GM19240 (cell line): ENCODE data around the gene SCN8A.

Experiments used
- DNase-seq: peaks from one replicate; pipeline ENCODE4 v3.0.0; 2011; ENCODE audit warnings: low spot score; ENCODE audit not compliant: insufficient read length

The SCN8A gene

DNA sequence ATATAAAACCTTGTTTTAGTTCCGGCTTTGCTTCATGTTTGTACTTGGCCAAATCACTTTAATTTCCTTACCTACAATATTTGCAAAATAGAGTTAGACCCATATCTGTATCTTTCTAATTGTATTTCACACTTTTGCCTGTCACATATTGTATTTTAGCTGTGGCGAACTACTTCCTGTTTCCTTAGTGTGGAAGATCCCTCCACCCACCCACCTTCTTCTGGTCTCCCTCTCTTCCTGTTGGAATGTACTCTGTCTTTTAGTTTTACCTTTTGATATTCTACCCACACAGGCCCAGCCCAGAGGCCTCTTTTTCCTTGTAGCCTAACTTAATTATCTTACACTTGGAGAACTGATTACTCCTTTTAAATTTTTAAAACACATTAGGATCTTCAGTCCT, 78.2 kb downstream of the SCN8A start:
- no peak for DNase-seq

DNA sequence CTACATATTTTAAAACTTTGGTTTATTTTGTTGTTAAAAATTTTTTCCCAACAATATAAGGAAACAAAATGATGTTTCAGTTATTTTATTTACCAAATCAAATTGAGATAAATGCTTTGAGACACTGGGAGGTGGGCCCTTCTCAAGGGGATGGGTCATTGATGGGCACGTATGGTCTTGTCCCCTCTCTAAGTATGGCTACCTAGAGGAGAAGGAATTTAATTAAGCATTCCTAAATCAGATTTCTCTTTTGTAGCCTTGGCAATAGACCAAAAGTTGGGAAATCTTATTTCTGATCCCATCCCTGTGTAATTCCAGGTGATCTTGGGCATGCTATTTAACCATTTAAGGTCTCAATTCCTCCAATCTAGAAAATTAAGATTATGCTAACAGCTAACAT, 79.0 kb downstream of the SCN8A start:
- DNase-seq = no peak

DNA sequence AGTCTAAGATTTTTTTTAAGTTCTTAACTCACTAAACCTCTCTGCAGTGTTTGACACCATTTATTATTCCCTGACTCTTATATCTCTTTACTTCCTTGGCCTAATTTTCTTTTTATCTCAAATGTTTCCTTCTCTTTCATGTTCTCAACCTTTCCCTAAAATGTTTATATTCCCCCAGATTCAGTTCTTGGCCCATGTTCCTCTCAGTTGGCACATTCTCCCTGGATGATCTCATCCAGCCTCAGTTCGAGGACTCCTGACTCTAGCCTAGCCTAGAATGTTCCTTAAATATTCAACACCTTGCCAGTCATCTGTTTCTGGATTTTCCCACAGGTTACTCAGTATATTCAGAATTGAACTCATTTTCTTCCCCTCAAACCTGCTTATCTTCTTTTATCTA, 81.3 kb downstream of the SCN8A start:
- no peak for DNase-seq

DNA sequence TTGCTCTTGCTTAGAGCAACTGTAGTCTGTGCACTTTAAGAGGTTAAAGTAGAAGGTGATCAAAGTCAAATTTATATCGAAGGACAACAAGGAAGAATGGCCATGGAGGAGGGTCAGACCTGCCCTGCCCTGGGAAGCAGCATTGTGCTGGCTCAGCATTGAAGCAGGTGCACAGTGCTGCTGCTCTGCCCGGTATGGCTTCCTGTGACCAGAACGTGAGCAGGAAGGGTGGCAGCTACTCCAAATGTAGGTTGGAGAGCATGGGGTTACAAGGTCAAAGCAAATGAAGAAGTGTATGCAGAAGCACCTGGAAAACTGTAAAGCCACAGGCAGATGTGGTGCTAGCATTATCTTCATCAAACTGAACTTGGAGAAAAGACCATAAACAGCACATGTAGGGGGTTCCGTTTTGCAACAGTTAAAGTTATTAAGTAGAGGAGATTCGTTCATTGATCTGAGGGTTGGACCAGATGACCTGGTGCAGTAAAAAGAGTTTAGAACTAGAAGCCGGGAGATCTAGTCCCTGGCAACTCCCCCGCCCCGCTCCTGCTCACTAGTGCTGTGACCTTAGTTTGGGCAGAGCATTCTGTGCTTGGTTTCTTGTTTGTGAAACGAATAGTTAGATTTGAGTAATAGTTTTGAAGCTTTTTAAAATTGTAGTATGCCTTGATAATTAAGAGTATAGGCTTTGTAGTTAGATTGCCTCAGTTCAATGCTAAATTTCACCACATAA, 84.2 kb downstream of the SCN8A start:
- no peak for DNase-seq

DNA sequence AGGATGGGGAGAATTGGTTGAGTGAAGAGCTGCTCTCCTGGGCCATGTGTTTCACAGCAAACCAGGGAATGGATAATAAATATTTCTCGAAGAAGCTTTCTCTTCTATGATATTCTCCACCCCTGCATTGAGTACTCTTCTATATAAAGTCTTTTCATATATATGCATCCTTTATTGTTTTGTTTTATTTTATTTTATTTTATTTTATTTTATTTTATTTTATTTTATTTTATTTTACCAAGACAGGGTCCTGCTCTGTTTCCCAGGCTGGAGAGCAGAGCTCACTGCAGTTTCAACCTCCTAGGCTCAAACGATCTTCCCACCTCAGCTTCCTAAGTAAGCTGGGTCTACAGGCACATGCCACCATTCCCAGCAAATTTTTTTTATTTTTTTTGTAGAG, 85.8 kb downstream of the SCN8A start:
- DNase-seq = no peak

DNA sequence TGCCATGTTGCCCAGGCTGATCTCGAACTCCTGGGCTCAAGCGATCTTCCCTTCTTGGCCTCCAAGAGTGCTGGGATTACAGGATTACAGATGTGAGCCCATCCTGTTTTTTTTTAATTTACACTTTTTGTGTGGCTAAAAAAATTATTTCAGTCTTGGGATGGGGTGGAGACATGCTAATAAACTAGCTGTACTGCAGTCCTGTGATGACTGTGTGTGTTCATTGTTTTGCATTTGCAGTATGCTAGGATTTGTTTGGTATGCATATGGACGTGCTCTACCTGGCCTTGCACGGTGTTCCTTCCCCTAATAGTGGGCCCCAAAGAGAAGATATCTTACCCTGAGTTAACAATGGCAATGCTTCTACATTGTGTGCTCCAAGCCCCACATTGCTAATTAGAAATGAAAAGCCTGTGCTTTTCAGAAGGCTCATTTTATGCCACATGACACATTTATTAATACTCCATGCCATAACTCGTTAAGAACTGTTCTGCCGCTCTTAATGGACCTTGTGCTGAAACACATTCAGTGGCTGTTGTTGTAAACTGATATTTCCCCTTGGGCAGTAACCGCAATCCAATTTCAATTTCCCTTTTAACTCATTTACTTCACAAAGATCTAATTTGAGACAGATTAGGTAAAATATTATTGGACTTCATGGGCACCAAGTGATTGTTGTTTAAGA, 86.4 kb downstream of the SCN8A start:
- no peak for DNase-seq

DNA sequence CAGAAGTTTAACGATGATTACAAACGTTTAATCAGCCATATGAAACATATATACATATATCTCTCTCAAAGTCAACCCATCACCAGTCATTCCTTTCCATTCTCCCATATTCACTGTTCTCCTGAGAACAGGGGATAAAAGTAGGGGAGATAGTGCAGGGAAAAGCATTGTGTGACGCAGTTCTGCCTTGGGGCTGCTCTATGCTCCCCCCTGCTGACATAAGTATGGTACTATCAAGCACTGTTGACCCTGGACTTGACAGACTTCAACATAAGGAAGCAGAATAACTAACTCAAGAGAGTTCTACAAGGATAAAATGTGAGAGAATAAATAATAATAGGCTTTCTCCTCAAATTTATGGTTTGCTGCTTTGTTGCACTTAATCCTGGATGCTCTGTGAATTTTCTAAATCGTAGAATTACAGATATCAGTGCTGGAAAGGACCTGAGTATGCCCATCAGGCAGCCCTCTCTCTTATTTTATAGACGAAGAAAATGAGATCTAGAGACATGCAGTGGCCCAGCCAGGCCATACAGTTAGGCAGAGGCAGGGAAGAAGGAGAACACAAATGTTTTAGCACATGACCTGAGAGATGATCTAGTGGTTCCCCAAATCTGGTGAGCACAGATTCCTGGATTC, 87.2 kb downstream of the SCN8A start:
- DNase-seq = peak; percentile 30

DNA sequence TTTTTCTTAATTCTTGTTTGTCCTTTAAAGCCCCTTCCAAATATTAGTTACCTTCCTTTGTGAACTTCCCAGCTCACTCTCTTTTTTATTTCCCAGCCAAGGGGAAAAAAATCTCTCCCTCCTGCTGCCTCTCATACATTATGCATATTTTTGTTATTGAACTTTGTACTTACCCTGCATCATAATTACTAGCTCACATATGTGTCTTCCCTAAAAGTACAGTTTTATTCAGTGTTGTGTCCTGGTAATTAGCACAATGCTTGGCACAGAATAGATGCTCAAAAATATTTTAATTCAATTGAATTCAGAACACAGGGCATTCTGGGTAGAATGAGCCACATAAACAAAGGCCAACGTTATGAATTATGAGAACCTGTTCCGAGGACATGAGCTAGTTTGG, 91.9 kb downstream of the SCN8A start:
- DNase-seq = no peak

DNA sequence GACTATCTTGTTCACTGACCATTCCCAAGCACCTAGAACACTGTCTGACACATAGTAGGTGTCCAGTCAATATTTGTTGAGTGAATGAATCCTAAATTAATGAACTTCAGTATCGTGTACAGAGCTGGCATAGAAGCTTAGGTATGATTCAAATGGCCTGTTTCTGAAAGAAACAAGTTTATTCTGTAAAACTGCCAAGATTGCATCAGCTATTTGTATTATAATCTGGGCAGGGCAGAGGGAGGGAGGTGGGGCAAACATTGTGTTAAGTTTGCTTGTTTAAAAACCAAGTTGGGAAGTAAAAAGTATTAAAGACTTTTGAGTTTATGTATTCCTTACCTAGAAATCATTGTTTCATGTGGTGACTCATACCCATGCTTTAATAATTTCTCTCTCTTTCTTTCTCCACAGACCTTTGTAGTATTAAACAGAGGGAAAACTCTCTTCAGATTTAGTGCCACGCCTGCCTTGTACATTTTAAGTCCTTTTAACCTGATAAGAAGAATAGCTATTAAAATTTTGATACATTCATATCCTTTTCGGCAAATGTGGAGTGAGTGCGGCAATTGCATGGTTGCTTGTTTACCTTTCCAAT, 92.8 kb downstream of the SCN8A start:
- no peak for DNase-seq

DNA sequence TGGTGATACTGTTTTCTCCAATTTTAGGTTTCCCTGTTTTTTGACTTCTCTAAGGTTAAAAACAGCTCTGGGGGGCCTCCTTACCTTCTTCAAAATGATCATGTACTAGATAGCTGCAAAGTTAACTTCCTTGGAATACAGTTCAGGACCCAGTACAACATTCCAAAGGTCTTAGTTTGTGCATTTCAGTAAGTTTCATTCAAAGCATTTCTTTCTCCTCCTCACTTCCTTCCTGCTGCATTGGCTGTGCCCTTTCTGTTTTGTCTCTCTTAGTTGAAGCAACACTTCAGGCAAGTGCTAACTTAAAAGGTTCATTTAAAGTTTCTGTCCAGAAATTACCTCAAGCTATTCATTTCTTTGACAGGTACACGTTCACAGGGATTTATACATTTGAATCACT, 95.7 kb downstream of the SCN8A start:
- no peak for DNase-seq

DNA sequence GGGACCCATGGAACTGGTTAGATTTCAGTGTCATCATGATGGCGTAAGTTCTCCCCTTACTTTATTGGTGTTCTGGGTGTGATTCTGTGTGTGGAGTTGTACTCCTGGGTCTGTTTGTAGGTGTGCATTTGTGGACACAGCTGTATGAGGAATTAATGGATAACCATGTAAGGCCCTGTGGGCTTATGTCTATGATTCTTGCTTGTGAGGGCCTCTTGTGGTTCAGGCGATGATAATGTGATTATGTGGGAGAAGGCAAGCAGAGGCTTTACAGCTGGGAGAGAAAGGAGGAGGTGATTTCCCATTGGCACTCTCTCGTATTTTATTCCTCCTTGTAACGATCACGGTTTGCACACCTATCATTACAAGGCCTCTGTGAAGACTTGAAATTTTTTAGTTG, 96.1 kb downstream of the SCN8A start:
- DNase-seq = no peak

DNA sequence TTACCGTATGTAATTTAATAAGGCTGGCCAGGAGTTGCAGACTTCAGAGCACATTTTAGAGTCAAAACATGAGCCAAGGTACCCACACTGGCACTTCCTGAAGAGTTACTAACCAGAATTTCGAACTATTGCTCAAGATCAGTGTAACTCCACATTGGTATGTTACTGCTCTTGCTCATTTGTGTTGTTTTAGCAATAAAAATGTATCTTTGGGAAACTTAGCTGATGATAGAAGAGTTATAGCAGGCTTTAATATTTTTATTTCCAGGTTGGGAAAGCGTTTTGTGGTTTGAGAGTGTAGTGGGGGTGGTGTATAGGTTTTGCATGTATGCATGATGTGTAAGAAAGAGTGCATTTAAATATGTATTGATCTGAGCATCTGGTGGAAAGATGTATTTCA, 96.6 kb downstream of the SCN8A start:
- DNase-seq = no peak

DNA sequence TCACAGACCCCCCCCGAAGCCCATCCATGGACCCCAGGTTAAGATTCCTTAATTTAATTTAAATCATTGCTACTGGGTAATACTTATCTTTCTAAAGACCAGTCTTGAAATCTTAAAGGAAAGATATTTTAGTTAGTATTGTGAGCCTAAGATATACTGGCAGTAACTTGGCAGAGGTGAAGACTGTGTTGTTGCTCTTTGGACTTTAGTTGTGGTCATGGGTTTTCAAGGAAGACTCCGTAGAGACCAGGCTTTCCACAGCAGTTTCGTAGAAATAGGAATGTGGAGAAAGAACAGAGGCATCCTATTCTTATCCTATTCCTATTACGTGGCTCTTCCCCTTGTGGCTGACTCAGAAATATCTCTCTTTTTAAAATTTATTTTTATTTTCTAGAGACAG, 99.0 kb downstream of the SCN8A start:
- DNase-seq = no peak

DNA sequence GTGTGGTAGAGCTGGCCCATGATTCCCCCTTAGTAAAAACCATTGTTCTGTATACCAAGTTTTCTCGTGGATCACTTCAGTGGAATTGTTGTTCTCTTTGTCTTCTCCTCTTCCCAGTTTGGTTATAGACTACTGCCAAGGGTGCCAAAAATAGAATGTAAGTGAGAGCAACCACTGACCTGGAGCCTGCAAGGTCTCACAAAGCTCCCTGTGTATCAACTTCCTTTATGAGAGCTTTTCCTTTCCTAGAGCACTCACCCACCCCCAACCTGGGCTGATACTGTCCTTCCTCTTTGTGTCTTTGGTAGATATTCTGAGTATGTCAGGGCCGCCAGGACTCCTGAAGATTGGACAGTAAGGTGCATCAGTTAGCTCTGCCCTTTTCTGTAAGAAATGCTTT, 101.0 kb downstream of the SCN8A start:
- DNase-seq = no peak

DNA sequence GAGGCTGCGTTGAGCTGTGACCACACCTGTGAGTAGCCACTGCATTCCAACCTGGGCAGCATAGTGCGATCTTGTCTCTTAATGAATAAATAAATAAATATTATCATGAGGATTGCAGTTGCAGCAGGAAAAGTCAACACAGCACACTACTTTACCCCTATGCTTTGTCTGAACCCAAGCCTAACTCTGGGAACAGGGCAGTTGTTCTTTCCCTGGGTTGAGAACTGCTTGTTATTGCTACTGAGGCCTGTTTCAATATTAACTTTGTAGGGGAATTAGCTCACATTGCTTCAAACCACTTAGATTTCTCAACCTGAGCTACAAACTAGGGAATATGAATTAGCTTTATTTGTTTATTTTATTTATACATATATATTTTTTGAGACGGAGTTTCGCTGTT, 102.5 kb downstream of the SCN8A start:
- DNase-seq = no peak

DNA sequence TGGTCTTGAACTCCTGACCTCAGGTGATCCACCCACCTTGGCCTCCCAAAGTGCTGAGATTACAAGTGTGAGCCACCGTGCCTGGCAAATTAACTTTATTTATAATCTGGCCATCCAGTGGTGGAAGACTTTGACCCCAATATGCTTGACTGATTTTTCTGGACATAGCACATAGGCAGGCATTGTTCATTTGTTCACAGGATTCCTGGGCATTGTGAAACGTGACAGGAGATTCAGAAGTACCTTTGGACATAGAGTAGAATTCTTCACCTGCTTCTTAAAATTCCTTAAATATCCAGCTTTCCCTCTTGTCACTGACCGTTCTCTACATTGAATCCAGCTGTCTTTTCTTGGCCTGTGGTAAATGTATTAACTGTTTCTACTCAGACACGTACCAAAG, 103.1 kb downstream of the SCN8A start:
- no peak for DNase-seq

DNA sequence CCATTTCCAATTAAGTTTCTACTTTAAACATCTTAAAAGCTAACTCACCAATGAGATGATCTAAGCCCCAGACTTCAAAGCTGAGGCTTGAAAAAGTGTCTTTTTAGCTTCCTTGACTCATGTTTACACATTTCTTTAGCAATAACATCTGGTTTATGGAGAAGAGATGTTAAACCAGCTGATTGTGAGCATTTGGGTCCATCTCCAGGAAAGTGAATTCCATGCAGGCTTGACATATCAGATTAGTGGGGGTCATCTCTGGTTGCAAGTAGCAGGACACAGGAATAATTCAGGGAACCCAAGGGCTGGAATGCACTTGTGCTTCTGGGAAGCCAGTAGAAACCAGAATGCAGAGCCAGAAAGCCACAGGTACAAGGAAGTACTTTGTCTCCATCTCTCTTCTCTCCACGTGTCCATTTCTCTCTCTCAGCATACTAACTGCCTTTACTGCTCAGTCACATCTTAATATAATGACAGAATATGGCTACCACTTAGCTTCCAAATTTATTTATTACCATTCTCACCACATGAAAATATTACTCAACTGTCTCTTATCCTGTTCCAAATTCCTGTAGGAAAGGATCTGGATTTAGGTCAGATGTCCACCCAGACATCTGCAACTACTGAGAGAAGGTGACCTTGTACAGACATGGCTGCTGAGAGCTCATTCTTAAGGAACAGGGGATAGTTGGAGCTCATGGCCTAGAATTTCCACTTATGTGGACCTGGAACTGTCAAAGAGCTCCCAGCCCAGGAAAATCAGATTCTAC, 104.4 kb downstream of the SCN8A start:
- no peak for DNase-seq

DNA sequence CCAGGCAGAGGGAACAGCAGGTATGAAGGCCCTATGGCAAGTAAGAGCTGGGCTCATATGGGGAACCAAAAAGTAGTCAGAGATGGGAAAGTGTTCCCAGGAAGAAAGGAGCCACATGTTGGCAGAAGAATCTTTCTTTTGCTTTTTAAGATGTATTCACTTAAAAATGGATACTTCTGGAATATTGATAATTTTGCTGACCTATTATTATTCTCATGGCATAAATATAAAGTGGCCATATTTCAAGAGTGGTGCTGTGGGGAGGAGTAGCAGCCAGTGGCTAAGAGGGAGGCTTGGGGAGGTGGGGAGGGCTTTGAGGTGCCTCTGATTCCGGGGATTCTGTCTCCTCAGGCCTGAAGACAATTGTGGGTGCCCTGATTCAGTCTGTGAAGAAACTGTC, 108.2 kb downstream of the SCN8A start:
- no peak for DNase-seq

DNA sequence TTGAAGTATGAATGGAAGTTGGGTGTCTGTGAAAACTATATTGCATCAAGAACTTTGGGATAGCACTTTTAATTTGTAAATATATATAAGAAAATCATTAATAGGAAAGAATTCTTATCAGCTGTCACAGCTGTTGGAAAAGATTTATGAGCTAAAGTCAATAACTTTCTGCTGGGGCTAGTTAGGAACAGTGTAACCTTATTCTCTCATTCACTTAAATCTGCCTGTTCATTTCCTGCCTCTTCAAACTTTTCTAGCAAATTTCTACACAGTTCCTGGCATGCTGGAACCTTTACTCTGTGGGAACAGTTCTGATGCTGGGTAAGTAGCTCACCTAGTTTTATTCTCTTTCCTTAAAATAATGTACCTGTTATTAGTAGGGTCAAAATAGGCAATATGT, 109.9 kb downstream of the SCN8A start:
- DNase-seq = no peak

DNA sequence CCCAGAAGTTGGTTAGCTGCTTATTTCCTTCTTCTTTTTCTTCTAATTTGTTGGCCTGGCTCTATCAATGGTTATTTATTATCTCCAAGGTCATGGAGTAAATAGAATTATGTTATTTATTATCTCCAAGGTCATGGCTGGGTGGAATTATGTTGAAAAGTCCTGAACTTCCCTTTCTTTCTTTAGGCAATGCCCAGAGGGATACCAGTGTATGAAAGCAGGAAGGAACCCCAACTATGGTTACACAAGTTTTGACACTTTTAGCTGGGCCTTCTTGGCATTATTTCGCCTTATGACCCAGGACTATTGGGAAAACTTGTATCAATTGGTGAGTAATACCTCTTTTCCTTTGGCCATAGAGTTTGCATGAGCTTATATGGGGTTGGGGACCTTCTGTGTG, 111.6 kb downstream of the SCN8A start:
- DNase-seq = no peak

DNA sequence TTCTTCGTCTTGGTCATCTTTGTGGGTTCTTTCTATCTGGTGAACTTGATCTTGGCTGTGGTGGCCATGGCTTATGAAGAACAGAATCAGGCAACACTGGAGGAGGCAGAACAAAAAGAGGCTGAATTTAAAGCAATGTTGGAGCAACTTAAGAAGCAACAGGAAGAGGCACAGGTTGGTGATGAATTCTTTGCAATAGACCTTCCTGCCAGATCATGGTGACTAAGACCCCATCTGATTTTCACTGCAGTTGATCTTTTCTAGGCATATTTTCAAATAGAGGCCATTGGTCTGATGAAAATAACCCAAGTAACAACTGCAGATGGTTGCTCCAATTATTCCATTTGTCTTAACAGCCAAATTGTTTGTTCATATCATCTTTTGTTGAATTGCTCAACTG, 114.4 kb downstream of the SCN8A start:
- DNase-seq = no peak

DNA sequence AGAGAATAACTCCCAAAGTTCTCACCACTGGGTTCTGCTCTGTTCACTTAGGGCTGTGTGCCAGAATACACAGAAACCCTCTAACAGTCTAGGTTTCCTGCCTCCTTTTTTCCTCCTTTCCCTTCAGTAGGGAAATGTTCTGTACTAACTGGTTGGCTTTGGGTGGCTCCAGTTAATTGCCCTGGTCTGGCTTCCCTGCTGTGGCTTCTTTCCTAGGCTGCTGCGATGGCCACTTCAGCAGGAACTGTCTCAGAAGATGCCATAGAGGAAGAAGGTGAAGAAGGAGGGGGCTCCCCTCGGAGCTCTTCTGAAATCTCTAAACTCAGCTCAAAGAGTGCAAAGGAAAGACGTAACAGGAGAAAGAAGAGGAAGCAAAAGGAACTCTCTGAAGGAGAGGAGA, 115.2 kb downstream of the SCN8A start:
- DNase-seq = no peak
